DMS153 treated with DMSO at 0.1 percent for 48 hours (cell line): Measurements from ENCODE around the gene TMLHE.
"Not testable (repeated sequence)": the region's sequence is repeated elsewhere in the genome, so short reads cannot be mapped to it uniquely, and the experiment has no call there.

ENCODE experiments used
- DNase-seq: peaks from one replicate; lab custom pipeline; 2025; ENCODE audit not compliant: unreplicated experiment; lab: John Stamatoyannopoulos, UW

TMLHE gene

DNA sequence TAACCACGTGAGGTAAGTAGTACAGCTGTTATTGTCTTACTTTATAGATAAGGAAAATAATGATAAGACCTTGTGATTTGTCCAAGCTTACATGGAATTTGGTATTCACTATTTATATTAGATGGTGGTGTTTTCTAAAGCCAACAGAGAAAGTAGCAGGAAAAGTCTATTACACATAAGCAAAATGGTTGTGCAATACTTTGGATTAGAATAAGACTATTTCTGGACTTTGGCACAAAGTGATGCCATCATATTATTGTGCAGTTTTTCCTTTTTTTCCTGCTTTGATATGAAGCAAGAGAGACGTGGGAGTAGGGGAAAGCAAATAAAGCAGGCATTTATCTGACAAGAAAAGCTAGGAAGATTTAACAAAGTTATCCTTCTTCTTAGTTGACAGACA is 117.6 kb downstream of the TMLHE start:
- not testable (repeated sequence) for DNase-seq

DNA sequence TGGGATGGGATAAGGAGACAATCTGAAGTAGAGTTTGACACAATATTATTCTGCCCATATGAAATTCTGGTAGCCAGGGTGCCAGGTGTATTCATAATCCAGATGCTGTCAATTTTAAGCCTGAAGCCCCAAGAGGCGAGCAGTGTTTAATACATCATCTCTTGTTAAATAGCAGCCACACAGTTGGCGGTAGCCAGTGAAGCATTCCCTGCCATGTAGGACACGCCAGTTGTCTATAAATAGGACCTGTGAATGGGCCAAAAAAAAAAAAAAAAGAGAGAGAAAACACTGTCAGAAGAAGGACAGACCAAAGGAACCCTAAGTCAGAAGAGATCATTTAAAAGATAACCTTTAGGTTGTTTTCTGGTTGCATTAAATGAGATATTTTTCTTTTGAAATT is 121.3 kb downstream of the TMLHE start:
- not testable (repeated sequence) for DNase-seq

DNA sequence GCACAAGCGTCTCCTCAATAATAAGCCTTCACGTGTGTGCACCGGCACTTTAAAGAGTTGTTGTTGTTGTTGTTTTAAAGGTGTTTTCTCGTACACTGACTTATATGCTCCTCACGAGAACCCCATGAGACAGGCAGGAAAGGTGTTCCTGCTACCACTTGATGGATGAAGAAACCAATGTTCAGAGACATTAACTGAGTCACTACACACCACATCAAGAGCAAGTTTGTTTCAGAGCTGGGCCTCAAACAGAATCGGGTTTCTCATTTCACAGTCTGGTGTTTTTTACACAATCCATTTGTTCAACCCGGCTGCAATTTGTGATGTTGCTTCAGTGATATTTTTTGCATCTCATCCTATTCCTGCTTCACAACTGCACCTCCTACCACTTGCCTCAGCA is 135.6 kb downstream of the TMLHE start:
- not testable (repeated sequence) for DNase-seq

DNA sequence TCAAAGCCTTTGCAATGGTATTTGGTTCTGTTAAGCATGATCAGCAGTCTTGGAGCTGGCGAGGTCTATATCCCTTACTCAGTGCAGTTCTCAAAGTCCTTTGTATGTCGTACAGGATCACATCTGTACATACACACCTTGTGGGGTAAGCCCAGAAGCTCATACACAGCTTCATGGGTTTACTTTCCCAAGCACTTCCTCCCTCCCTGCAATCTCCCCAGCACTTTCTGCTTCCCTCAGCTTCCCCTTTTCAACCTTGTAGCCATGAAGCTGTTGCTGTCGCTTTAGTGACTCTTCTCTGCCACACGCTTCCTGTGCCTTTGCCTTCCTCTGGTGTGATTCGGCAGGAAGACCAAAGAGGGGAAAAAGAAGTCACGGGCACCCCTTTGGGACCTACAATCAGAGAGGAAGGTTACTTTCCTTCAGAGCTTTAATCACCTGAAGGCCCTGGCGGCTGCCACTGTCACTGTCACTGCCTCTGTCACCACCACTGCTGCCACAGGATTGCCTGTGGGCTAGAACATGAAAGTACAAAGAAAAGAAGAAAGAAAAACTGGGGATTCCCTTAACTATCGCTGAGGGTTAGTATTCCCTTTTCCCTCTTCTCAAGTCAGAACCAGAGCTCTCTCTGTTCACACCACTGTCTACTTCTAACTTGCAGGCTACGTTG is 146.3 kb downstream of the TMLHE start:
- not testable (repeated sequence) for DNase-seq

DNA sequence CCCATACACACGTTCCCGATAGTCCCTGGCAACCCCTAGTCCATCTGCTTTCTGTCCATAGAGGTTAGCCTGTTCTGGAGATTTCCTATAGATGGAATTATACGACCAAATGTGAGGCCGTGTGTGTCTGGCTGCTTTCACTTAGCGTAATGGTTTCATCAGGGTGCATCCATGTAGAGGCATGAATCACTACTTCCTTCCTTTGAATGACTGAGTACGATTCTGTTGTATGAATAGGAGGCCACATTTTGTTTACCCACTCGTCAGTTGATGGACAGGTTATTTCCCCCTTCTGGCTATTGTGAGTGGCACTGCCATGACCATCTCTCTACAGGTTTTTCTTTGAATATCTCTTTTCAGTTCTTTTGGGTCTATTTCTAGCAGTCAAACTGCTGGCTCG is 152.3 kb downstream of the TMLHE start:
- DNase-seq = not testable (repeated sequence)

DNA sequence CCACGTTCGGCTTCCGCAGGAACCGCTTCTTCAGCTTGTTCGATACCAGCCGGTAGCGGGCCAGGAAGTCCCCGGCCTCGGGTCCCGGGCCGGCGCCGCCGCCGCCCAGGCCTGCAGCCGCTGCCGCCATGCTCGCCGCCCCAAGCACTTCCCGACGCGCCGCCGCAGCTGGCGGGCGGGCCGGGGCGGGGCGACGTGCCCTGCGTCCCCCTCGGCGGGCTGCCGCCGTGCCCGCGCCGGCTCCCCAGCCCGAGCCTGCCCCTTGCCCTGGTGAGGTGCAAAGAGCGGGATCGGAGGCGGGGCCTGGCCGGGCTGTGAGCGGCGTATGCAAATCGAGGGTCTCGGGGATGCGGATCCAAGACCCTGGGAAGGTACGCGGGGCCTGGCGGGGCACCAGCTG is 154.3 kb downstream of the TMLHE start, which contains the start of gene F8A3:
F8A3 (minus strand) TSS at position 150 of the 400 bp plus-strand sequence; CDS start at position 130, 20 bp downstream.
- DNase-seq = not testable (repeated sequence)

DNA sequence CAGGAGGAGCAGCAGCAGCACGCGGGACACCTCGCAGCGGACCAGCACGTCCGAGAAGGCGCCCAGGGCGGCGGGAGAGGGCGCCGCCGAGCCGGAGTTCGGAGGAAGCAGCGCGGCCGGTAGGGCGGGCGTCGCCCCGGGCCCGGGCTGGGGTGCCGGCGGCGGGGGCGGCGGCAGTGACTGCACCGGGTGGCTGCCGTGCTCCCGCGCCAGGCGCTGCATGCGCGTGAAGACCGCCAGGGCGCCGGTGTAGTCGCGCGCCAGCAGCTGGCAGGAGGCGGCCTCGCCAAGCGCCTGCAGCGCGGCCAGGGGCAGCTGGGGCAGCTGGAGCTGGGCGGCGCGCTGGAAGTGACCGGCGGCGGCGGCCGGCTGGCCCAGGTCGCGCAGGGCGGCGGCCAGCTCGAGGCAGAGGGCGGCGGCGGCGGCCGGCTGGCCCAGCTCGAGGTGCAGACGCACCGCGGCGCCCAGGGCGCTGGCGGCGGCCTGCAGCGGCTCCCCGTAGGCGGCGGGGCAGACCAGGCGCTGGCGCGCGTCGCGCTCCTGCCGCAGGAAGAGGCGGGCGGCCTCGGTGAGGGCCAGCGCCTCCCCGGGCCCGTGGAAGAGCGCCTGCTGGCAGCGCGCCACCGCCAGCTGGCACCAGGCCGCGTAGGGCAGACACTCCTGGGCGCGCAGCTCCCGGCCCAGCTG is 154.8 kb downstream of the TMLHE start:
- not testable (repeated sequence) for DNase-seq

DNA sequence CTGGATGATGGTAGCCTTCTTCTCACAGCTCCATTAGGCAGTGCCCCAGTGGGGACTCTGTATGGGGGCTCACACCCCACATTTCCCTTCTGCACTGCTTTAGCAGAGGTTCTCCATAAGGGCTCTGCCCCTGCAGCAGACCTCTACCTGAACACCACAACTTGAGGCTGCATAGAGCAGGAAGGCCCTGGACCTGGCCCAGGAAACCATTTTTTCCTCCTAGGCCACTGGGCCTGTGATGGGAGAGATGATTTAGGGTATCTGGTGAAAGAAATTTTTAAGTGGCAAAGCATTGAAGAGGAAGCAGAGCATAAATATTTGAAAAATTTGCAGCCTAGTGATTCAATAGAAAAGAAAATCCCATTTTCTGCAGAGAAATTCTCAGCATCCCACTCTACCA is 171.7 kb downstream of the TMLHE start:
- DNase-seq = no peak
